ENCODE results near the gene ZBTB20.

ZBTB20 gene

GRCh38 chr3:114904633-114905032 is 242.5 kb downstream of the ZBTB20 start:
- DNase-seq (no peak), ATAC-seq (no peak)

GRCh38 chr3:114903213-114903612 is 243.9 kb downstream of the ZBTB20 start:
- DNase-seq (no peak), ATAC-seq (no peak)

GRCh38 chr3:114902691-114903101 is 244.4 kb downstream of the ZBTB20 start:
- DNase-seq (no peak), ATAC-seq (no peak)

- DNase-seq (no peak), ATAC-seq (no peak)
These were observed 246.2 kb downstream of the ZBTB20 start for GRCh38 chr3:114900908-114901307.

GRCh38 chr3:114899186-114899931 is 247.7 kb downstream of the ZBTB20 start:
- DNase-seq (no peak), ATAC-seq (no peak)

DNA sequence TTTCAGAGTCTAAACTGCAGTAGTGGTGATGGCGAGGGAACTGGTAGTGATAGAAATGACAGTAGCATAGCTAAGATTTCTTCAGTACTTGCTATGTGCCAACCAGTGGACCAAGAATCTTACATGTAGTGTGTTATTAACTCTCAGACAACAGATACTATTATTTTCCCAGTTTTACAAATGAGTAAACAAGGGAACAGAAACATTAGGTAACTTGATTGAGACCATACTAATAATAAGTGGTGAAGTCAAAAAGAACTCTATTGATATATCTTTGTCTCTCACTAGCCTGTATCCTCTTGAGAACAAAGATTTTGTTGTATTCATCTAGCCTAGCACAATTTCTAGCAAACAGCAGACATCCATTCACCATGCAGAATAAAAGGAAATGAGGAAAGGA is 250.1 kb downstream of the ZBTB20 start:
- DNase-seq (no peak), ATAC-seq (no peak)

GRCh38 chr3:114893361-114893760 is 253.7 kb downstream of the ZBTB20 start:
- ATAC-seq (no peak), DNase-seq (no peak)

DNA sequence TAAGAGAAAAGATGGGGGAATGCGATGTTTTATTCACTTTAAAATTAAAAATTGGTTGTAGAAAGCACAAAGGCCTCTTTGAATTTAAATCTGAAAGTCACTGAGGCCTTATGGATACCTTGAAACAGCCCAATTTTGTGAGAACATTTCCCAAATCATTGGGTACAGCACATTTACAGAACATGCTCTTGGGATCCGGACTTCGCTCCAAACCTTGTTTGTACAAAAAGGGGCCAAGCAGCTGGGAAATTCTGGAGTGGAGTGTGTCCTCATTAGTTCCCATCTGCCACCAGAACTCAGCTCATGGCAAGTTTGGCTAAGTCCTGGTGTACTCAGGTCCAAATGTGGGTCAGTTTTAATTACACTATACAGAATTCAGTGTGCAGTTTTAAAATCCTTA is 254.2 kb downstream of the ZBTB20 start:
- ATAC-seq (no peak), DNase-seq (no peak)

DNA sequence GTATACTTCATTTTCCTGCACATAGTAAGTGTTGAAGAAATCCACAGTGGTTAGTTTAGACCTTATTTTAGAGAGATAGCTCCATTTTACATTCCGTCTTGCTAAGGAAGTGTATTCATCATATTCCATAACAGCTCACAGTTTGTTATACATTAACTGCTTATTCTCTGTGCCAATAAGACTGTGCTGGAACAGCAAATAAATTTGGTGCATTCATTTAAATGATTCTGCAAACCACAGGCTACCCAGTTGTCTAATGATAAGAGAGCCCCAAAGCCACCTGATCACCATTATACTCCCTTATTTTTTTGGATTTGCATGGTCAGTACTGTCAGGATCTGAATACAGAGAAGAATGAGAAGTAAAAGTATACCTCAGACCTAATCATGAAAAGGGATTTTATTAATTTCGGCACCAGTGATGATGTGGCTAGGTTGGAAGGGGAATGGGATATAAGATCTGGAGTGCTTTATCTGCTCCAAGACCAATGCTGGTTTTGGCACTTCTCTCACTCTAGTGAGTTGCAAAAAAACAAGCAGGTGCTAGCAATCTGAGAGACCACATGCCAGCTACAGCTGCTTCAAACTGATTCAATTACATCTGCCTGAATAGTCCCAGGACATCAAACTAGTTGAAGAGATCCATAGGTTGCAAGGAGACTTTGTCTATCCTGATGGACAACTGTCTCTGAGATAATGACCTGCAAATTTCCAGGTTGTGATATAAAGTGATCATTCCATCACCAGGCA is 254.8 kb downstream of the ZBTB20 start:
- ATAC-seq (no peak), DNase-seq (no peak)

- ATAC-seq = no peak
- no peak for DNase-seq
These were observed 259.3 kb downstream of the ZBTB20 start for GRCh38 chr3:114887806-114888205.

- no peak for ATAC-seq
- no peak for DNase-seq
These were observed 260.2 kb downstream of the ZBTB20 start for GRCh38 chr3:114886905-114887304.

GRCh38 chr3:114884213-114884923 is 262.7 kb downstream of the ZBTB20 start:
- no peak for DNase-seq
- no peak for ATAC-seq

DNA sequence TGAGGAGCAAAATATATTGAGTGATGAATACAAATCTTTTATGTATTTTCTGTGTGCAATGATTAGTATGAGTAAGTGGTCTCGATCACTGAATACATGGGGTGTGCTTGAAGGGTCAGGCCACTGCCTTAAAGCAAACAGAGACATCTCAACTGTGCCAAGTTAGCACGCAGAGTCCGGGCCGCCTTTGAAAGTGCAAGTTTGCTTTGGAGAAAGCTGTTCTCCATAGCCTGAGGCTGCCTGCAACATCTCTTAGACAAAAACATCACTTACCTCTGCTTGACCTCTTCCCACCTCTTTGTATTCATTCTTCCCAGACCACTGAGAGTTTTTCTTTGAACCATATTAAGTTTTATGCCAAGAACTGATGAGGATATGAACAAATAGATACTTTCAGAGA is 267.0 kb downstream of the ZBTB20 start:
- DNase-seq (no peak), ATAC-seq (no peak)

GRCh38 chr3:114879059-114880031 is 267.7 kb downstream of the ZBTB20 start:
- ATAC-seq (no peak), DNase-seq (no peak)

- DNase-seq = no peak
- ATAC-seq = no peak
These were observed 268.8 kb downstream of the ZBTB20 start for GRCh38 chr3:114878114-114878839.

- no peak for DNase-seq
- no peak for ATAC-seq
These were observed 269.5 kb downstream of the ZBTB20 start for GRCh38 chr3:114877378-114878113.

- DNase-seq (no peak), ATAC-seq (no peak)
These were observed 272.5 kb downstream of the ZBTB20 start for GRCh38 chr3:114874522-114874971.

- DNase-seq (no peak), ATAC-seq (no peak)
These were observed 273.5 kb downstream of the ZBTB20 start for GRCh38 chr3:114873591-114873990.

DNA sequence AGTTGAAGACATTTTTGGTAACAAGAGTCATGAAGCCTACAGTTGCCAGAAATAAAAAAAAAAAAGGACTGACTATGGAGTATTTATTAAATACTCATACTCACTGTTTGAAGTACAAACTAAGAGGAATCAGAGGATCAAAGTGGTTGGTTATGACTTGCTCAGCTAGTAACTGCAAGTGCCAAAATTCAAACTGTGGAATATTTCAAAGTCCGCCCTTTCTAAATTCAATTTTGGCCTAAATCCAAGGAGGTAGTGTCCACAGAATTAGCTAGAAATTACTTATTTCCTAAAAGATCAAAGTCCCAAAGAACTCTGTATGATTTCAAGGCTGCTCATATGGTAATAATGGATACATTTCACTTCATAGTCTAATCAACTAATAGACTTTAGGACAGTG is 274.5 kb downstream of the ZBTB20 start:
- no peak for ATAC-seq
- no peak for DNase-seq

DNA sequence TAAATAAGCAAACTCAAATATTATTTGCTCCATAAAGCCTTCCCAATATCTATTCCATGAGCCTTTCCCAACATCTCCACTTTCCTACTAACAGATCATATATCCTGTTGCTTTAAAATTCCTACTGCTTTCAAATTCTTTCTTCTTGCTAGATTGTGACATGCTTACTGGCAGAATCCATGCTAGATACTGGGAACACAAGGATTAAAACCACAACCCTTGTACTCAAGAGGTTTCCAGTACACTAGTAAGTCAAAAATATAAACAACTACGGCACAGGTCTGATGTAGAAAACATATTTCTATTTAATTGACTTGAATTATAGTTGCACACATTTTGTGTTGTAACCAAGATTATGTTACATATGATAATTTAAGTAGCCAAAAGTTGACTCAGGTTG is 275.0 kb downstream of the ZBTB20 start:
- DNase-seq (no peak), ATAC-seq (no peak)

Data from stimulated activated naive CD8-positive, alpha-beta T cell treated with anti-CD3 and anti-CD28 coated beads, Interleukin-15, Interleukin-2, amounts not matched to agents 100 U/mL and 50 U/mL, for 24 hours (primary cell).